ENCODE results near the gene PLEKHA8.
A peak's percentile ranks its signal among the peaks of the same experiment; 100 is the strongest.

PLEKHA8 gene

GRCh38 chr7:30010021-30010420 lies 18.2 kb upstream of the PLEKHA8 start:
- Mint-ChIP-seq H3K4me3 (no peak overlapping the region), H3K9me3 (ENCODE audit: low read depth) (no peaks in the 10 kb centered on the region), H3K36me3 (peaks cover 5% of the 10 kb centered on the region), H3K27ac (no peak overlapping the region), H3K27me3 (peaks cover 2% of the 10 kb centered on the region), H3K4me1 (ENCODE audit: low read depth) (no peaks in the 10 kb centered on the region)

- no peak overlapping the region for H3K4me3 Mint-ChIP-seq
- peaks cover 7% of the 10 kb centered on the region for H3K36me3 Mint-ChIP-seq
- H3K27me3 Mint-ChIP-seq, result no peaks in the 10 kb centered on the region
- no peaks in the 10 kb centered on the region for H3K4me1 Mint-ChIP-seq (ENCODE audit: low read depth)
- no peaks in the 10 kb centered on the region for H3K9me3 Mint-ChIP-seq (ENCODE audit: low read depth)
- H3K27ac Mint-ChIP-seq, result no peak overlapping the region
Measured at GRCh38 chr7:30012757-30013156, 15.5 kb upstream of the PLEKHA8 start.

- Mint-ChIP-seq H3K27ac (no peak overlapping the region), H3K27me3 (no peaks in the 10 kb centered on the region), H3K36me3 (peaks cover 7% of the 10 kb centered on the region), H3K4me3 (no peak overlapping the region), H3K4me1 (ENCODE audit: low read depth) (peaks cover 10% of the 10 kb centered on the region), H3K9me3 (ENCODE audit: low read depth) (no peaks in the 10 kb centered on the region)
Measured at GRCh38 chr7:30018451-30018850, 9.8 kb upstream of the PLEKHA8 start.

GRCh38 chr7:30019387-30019786 lies 8.8 kb upstream of the PLEKHA8 start:
- H3K27me3 Mint-ChIP-seq, result no peaks in the 10 kb centered on the region
- H3K4me3 Mint-ChIP-seq, result no peak overlapping the region
- no peaks in the 10 kb centered on the region for H3K9me3 Mint-ChIP-seq (ENCODE audit: low read depth)
- H3K36me3 Mint-ChIP-seq, result peaks cover 5% of the 10 kb centered on the region
- no peak overlapping the region for H3K27ac Mint-ChIP-seq
- H3K4me1 Mint-ChIP-seq (ENCODE audit: low read depth), result peaks cover 16% of the 10 kb centered on the region

GRCh38 chr7:30019960-30020359 lies 8.3 kb upstream of the PLEKHA8 start:
- peaks cover 22% of the 10 kb centered on the region for H3K4me1 Mint-ChIP-seq (ENCODE audit: low read depth)
- no peak overlapping the region for H3K4me3 Mint-ChIP-seq
- no peak overlapping the region for H3K27ac Mint-ChIP-seq
- peaks cover 2% of the 10 kb centered on the region for H3K36me3 Mint-ChIP-seq
- H3K9me3 Mint-ChIP-seq (ENCODE audit: low read depth), result no peaks in the 10 kb centered on the region
- H3K27me3 Mint-ChIP-seq, result no peaks in the 10 kb centered on the region

GRCh38 chr7:30020535-30020934 lies 7.7 kb upstream of the PLEKHA8 start:
- Mint-ChIP-seq H3K27ac (no peak overlapping the region), H3K4me1 (ENCODE audit: low read depth) (peaks cover 27% of the 10 kb centered on the region), H3K36me3 (peaks cover 5% of the 10 kb centered on the region), H3K9me3 (ENCODE audit: low read depth) (no peaks in the 10 kb centered on the region), H3K4me3 (no peak overlapping the region), H3K27me3 (no peaks in the 10 kb centered on the region)

- Mint-ChIP-seq H3K27ac (no peak overlapping the region), H3K36me3 (peaks cover 3% of the 10 kb centered on the region), H3K4me3 (peak overlapping the region; percentile 30), H3K4me1 (ENCODE audit: low read depth) (peaks cover 39% of the 10 kb centered on the region), H3K27me3 (no peaks in the 10 kb centered on the region), H3K9me3 (ENCODE audit: low read depth) (no peaks in the 10 kb centered on the region)
Measured at GRCh38 chr7:30022991-30023390, 5.2 kb upstream of the PLEKHA8 start.

- Mint-ChIP-seq H3K27me3 (no peaks in the 10 kb centered on the region), H3K36me3 (peaks cover 3% of the 10 kb centered on the region), H3K9me3 (ENCODE audit: low read depth) (no peaks in the 10 kb centered on the region), H3K27ac (no peak overlapping the region), H3K4me3 (peak overlapping the region; percentile 30), H3K4me1 (ENCODE audit: low read depth) (peaks cover 39% of the 10 kb centered on the region)
Measured at GRCh38 chr7:30023524-30023923, 4.7 kb upstream of the PLEKHA8 start.

GRCh38 chr7:30026229-30027064 lies 1.8 kb upstream of the PLEKHA8 start, which contains the start of gene FKBP14:
TSS of gene FKBP14 (minus strand) at chr7:30026702. CDS start at chr7:30026508, 194 bp downstream.
- no peaks in the 10 kb centered on the region for H3K27me3 Mint-ChIP-seq
- peaks cover 3% of the 10 kb centered on the region for H3K36me3 Mint-ChIP-seq
- peak within 1 kb of the TSS; percentile 94 for H3K4me3 Mint-ChIP-seq
- peak within 1 kb of the TSS; percentile 91 for H3K27ac Mint-ChIP-seq
- peaks cover 35% of the 10 kb centered on the region for H3K4me1 Mint-ChIP-seq (ENCODE audit: low read depth)
- no peaks in the 10 kb centered on the region for H3K9me3 Mint-ChIP-seq (ENCODE audit: low read depth)

- peaks cover 3% of the 10 kb centered on the region for H3K36me3 Mint-ChIP-seq
Measured at GRCh38 chr7:30027065-30027456, 1.2 kb upstream of the PLEKHA8 start.

GRCh38 chr7:30027740-30028215 lies 434 bp upstream of the PLEKHA8 start:
- Mint-ChIP-seq H3K36me3 (peaks cover 3% of the 10 kb centered on the region), H3K27ac (peak overlapping the region; percentile 91), H3K4me3 (peak overlapping the region; percentile 94), H3K27me3 (no peaks in the 10 kb centered on the region), H3K4me1 (ENCODE audit: low read depth) (peaks cover 34% of the 10 kb centered on the region), H3K9me3 (ENCODE audit: low read depth) (no peaks in the 10 kb centered on the region)

More at GRCh38 chr7:30027065-30027456, 1.2 kb upstream of the PLEKHA8 start:
- H3K4me3 Mint-ChIP-seq, result peak overlapping the region; percentile 94
- no peaks in the 10 kb centered on the region for H3K27me3 Mint-ChIP-seq
- H3K9me3 Mint-ChIP-seq (ENCODE audit: low read depth), result no peaks in the 10 kb centered on the region
- H3K27ac Mint-ChIP-seq, result peak overlapping the region; percentile 91
- H3K4me1 Mint-ChIP-seq (ENCODE audit: low read depth), result peaks cover 35% of the 10 kb centered on the region

GRCh38 chr7:30028749-30029635 lies 780 bp downstream of the PLEKHA8 start:
- Mint-ChIP-seq H3K4me1 (ENCODE audit: low read depth) (peaks cover 24% of the 10 kb centered on the region), H3K9me3 (ENCODE audit: low read depth) (no peaks in the 10 kb centered on the region), H3K36me3 (peaks cover 6% of the 10 kb centered on the region), H3K4me3 (no peak overlapping the region), H3K27me3 (no peaks in the 10 kb centered on the region), H3K27ac (peak overlapping the region; percentile 13)

- Mint-ChIP-seq H3K4me1 (ENCODE audit: low read depth) (peaks cover 20% of the 10 kb centered on the region), H3K36me3 (peaks cover 6% of the 10 kb centered on the region), H3K4me3 (no peak overlapping the region), H3K9me3 (ENCODE audit: low read depth) (no peaks in the 10 kb centered on the region), H3K27ac (no peak overlapping the region), H3K27me3 (no peaks in the 10 kb centered on the region)
Measured at GRCh38 chr7:30029696-30030095, 1.5 kb downstream of the PLEKHA8 start.

GRCh38 chr7:30032310-30033125 lies 4.3 kb downstream of the PLEKHA8 start:
- Mint-ChIP-seq H3K27me3 (no peaks in the 10 kb centered on the region), H3K9me3 (ENCODE audit: low read depth) (no peaks in the 10 kb centered on the region), H3K4me1 (ENCODE audit: low read depth) (peaks cover 5% of the 10 kb centered on the region), H3K27ac (no peak overlapping the region), H3K4me3 (no peak overlapping the region), H3K36me3 (peaks cover 6% of the 10 kb centered on the region)

Data from activated naive CD8-positive, alpha-beta T cell (primary cell).